Thyroid gland (tissue), 4 donors: ENCODE measurements around the gene FGF18.

Experiments used
- POLR2A ChIP-seq, 2 donors: fragments of 450-650 bp; IDR thresholded peaks; one replicate each; pipeline ENCODE4 v1.6.1; 2017; ENCODE audit warnings: antibody characterized with exemption in 2 of 2, mild to moderate bottlenecking in 2 of 2, moderate library complexity in 1 of 2
- TF ChIP-seq, protein P1 (sequence below), 6 experiments: fragments of 200-600 bp in 3 of 6; fragments of 450-650 bp in 3 of 6; sonication (generic) in 3 of 6; IDR thresholded peaks; one replicate each; pipeline ENCODE4 v1.5.1; 2016 to 2019; ENCODE audit warnings: antibody characterized with exemption in 6 of 6, mild to moderate bottlenecking in 2 of 6, inconsistent platforms in 1 of 6, moderate library complexity in 1 of 6

DNA sequence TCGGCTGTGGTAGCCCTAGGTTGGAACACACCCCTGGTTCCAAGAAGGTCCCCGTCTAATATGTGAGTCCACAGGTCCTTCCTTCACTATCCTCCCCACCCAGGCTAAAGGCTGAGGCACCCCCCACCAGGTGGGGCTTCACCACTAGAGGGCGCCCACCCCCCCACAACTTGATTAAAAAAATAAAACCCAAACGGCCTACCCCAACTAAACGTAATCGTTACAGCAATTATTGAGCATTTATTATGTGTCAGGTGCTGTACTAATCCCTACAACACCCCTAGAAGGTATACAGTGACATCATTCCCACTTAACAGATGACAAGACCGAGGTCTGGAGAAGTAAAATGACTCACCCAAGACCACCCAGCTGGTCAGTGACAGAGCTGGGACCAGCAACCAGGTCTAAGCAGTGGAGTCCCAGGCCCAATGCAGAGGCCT, 65.0 kb downstream of the FGF18 start:
- TF ChIP-seq, protein P1, sequence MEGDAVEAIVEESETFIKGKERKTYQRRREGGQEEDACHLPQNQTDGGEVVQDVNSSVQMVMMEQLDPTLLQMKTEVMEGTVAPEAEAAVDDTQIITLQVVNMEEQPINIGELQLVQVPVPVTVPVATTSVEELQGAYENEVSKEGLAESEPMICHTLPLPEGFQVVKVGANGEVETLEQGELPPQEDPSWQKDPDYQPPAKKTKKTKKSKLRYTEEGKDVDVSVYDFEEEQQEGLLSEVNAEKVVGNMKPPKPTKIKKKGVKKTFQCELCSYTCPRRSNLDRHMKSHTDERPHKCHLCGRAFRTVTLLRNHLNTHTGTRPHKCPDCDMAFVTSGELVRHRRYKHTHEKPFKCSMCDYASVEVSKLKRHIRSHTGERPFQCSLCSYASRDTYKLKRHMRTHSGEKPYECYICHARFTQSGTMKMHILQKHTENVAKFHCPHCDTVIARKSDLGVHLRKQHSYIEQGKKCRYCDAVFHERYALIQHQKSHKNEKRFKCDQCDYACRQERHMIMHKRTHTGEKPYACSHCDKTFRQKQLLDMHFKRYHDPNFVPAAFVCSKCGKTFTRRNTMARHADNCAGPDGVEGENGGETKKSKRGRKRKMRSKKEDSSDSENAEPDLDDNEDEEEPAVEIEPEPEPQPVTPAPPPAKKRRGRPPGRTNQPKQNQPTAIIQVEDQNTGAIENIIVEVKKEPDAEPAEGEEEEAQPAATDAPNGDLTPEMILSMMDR (IDR thresholded peaks at IDR 0.05) = peak in 4 of 6 experiments; percentile 31 to 57 (median 40)
- TF ChIP-seq POLR2A (IDR thresholded peaks at IDR 0.05) = no peak
